GM12878 (cell line): ENCODE data around the gene HOXD12. TPM values are rescaled to one million over a fixed set of nuclear protein-coding genes. Genes with fewer than 3 reads are reported as not detected.

Experiments
- ATAC-seq: fragments of 200-7000 bp; cut with Tn5 transposase; 3 replicates; pipeline ENCODE4 v1.9.1; 2020; ENCODE audit warnings: mild to moderate bottlenecking, moderate library complexity
- BruUV-seq: library from RNA; stranded (reverse); fragments of 400-500 nt; replicated peaks from 2 replicates; lab custom pipeline; 2021; lab: Mats Ljungman, UMichigan
- CTCF ChIA-PET: fragments of 300-600 bp; sonication (Branson Sonifier 250); formaldehyde crosslinking; extraction: SDS; loops from one replicate; lab custom pipeline; 2021; ENCODE audit warnings: inconsistent platforms; lab: Yijun Ruan, JAX
- POLR2A ChIA-PET: fragments of 350-600 bp; formaldehyde crosslinking; extraction: SDS; loops from one replicate; lab custom pipeline; 2021; ENCODE audit warnings: inconsistent platforms; lab: Charles Lee
- RAD21 ChIA-PET: fragments of 300-600 bp; sonication (Branson Sonifier 250); formaldehyde crosslinking; loops from one replicate; lab custom pipeline; 2023; ENCODE audit warnings: antibody characterized with exemption; ENCODE audit not compliant: unreplicated experiment; lab: Charles Lee
- SMC1A ChIA-PET: fragments of 300-600 bp; sonication (Branson Sonifier 250); formaldehyde crosslinking; loops from one replicate; lab custom pipeline; 2023; ENCODE audit not compliant: unreplicated experiment, uncharacterized antibody; lab: Charles Lee
- DNase-seq: peaks from one replicate; pipeline ENCODE4 v3.0.0-alpha.2; 2011; ENCODE audit warnings: low read depth, low spot score
- FAIRE-seq: peaks from 3 replicates; lab custom pipeline; 2011; peaks lifted over from hg19 to GRCh38; lab: Jason Lieb, UNC
- H2AFZ ChIP-seq: 2 replicates; pipeline ENCODE4 v1.6.0; 2011; ENCODE audit warnings: low read depth, low read length, control low read depth; ENCODE audit not compliant: control insufficient read depth
- H3K27ac ChIP-seq: 2 replicates; pipeline ENCODE4 v1.5.1; 2011; ENCODE audit warnings: control low read depth; ENCODE audit not compliant: control insufficient read depth, insufficient read depth
- H3K27me3 ChIP-seq, 2 experiments: replicated peaks in 1 of 2; 2 replicates each; pipeline versions ENCODE4 v1.6.0 to v1.6.1; 2011; ENCODE audit warnings: low read length in 1 of 2; ENCODE audit not compliant: control insufficient read depth in 2 of 2, insufficient read depth in 2 of 2
- H3K36me3 ChIP-seq, 2 experiments: 2 replicates each; pipeline ENCODE4 v1.5.1; 2011; ENCODE audit warnings: low read length in 1 of 2; ENCODE audit not compliant: control insufficient read depth in 2 of 2, insufficient read depth in 2 of 2
- H3K4me1 ChIP-seq: 2 replicates; pipeline ENCODE4 v1.6.1; 2011; ENCODE audit warnings: mild to moderate bottlenecking, low read length, moderate library complexity, mixed read lengths; ENCODE audit not compliant: control insufficient read depth, insufficient read depth
- H3K4me2 ChIP-seq: 2 replicates; pipeline ENCODE4 v1.6.0; 2011; ENCODE audit warnings: control low read depth; ENCODE audit not compliant: control insufficient read depth, insufficient read depth
- H3K4me3 ChIP-seq: fragments of 200-600 bp; sonication (generic); 2 replicates; pipeline ENCODE4 v1.5.1; 2016
- H3K79me2 ChIP-seq: 2 replicates; pipeline ENCODE4 v1.6.0; 2011; ENCODE audit warnings: low read length; ENCODE audit not compliant: control insufficient read depth, insufficient read depth
- H3K9ac ChIP-seq: 2 replicates; pipeline ENCODE4 v1.8.0; 2011; ENCODE audit warnings: low read length, control low read depth, mixed read lengths; ENCODE audit not compliant: control insufficient read depth, insufficient read depth
- H3K9me3 ChIP-seq: replicated peaks from 3 replicates; pipeline ENCODE4 v1.5.1; 2011; ENCODE audit warnings: mild to moderate bottlenecking, low read length; ENCODE audit not compliant: control insufficient read depth, insufficient read depth
- H4K20me1 ChIP-seq: 2 replicates; pipeline ENCODE4 v1.6.0; 2011; ENCODE audit not compliant: control insufficient read depth, insufficient read depth
- HCFC1 ChIP-seq: fragments of 150-350 bp; IDR thresholded peaks from 2 replicates; pipeline ENCODE4 v1.6.1; 2014; ENCODE audit warnings: low read length
- IRF4 ChIP-seq: IDR thresholded peaks from 2 replicates; pipeline ENCODE4 v1.6.1; 2011; ENCODE audit warnings: low read depth, low read length
- KAT2A ChIP-seq: conservative IDR thresholded peaks from 2 replicates; pipeline ENCODE4 v1.6.1; 2011; ENCODE audit warnings: low read depth, low read length; ENCODE audit not compliant: control insufficient read depth
- REST ChIP-seq: IDR thresholded peaks from 2 replicates; pipeline ENCODE4 v1.6.1; 2012; ENCODE audit warnings: mild to moderate bottlenecking, low read depth, low read length
- TCF7 ChIP-seq: IDR thresholded peaks from 2 replicates; pipeline ENCODE4 v1.6.1; 2014; ENCODE audit warnings: antibody characterized with exemption, borderline replicate concordance
- ZBTB4 ChIP-seq: fragments of 450-650 bp; formaldehyde crosslinking; IDR thresholded peaks from 2 replicates; pipeline ENCODE4 v1.4.0; 2022; ENCODE audit warnings: mild to moderate bottlenecking, moderate library complexity
- WGBS: methylation state at CpG from one replicate; pipeline ENCODE4 v1.1.6; 2016; ENCODE audit warnings: low lambda C conversion rate; ENCODE audit not compliant: insufficient replicate concordance, insufficient coverage; ENCODE audit errors: missing lambda C conversion rate; 5-methylcytosine and 5-hydroxymethylcytosine counted together
- in situ Hi-C: fragments of 300-500 bp; cut with MboI; formaldehyde crosslinking; loops from 9 replicates; pipeline ENCODE4 v1.14.3; 2018; ENCODE audit warnings: mixed read lengths
- intact Hi-C: fragments of 100-400 bp; cut with micrococcal nuclease; formaldehyde crosslinking; loops from one replicate; pipeline ENCODE4 v1.14.2; 2022; ENCODE audit not compliant: unreplicated experiment
- polyA plus RNA-seq, 11 experiments: library from polyadenylated mRNA; depleted of rRNA in 4 of 11; unstranded in 6 of 11; stranded (reverse) in 5 of 11; fragments of >200 nt; fragmentation: Nextera tagmentation in 4 of 11; fragmentation: Illumina TruSeq in 1 of 11; extraction: Ambion mirVana in 4 of 11; extraction: Trizol in 1 of 11; gene quantifications; 1 replicate in 1 of 11; 2 replicates in 10 of 11; pipeline versions ENCODE4 v1.2.1 to v1.2.3, GENCODE V29; 2011 to 2016; ENCODE audit warnings: inconsistent platforms in 2 of 11, missing spikeins in 2 of 11, low read depth in 1 of 11
- total RNA-seq, 4 experiments: library from RNA; depleted of rRNA in 3 of 4; stranded (reverse); fragments of >200 nt in 3 of 4; fragmentation: Illumina TruSeq in 1 of 4; extraction: Trizol in 1 of 4; gene quantifications; 2 replicates each; pipeline versions ENCODE4 v1.2.1 to v1.2.3, GENCODE V29; 2013 to 2021

HOXD12 gene
- total and polyA plus RNA-seq, 10 of the 15 experiments (the other 5 are each of a cell fraction or from before 2014, with no cell fraction given): not detected

- no TSS peak for BruUV-seq
- Histone ChIP-seq H3K4me2 (no peak overlapping the region), H3K4me1 (no peaks in the 10 kb centered on the region), H4K20me1 (no peaks in the 10 kb centered on the region), H3K79me2 (no peaks in the 10 kb centered on the region), H3K36me3 (no peaks in the 10 kb centered on the region), H2AFZ (no peak overlapping the region), H3K27ac (no peak overlapping the region), H3K9ac (no peak overlapping the region), H3K4me3 (no peak overlapping the region), H3K27me3 (peaks cover 11 to 33% of the 10 kb centered on the region in 2 experiments), H3K9me3 (peaks cover 1% of the 10 kb centered on the region; the same call in 2 of the 3 replicates)
- no peak for ATAC-seq
- in situ Hi-C loops: loop anchor here (10.0 kb wide), 1 partner anchor 700 kb away; no protein-coding TSS in a partner anchor
- WGBS: 31% methylated on average over 33 of the region's 34 CpGs
- SMC1A ChIA-PET: interaction anchor here (3.1 kb wide), 1 partner anchor 527 kb away, joined by 37 read pairs; no protein-coding TSS in a partner anchor
- intact Hi-C loops: no loop called here
- POLR2A ChIA-PET: no interaction called here
- CTCF ChIA-PET: interaction anchor here (2.1 kb wide), 1 partner anchor 528 kb away, joined by 7 read pairs; no protein-coding TSS in a partner anchor
- no peak for DNase-seq
- RAD21 ChIA-PET: no interaction called here
- FAIRE-seq: no peak
- no peak for TF ChIP-seq IRF4
- TF ChIP-seq TCF7: no peak
- TF ChIP-seq KAT2A: no peak
- TF ChIP-seq REST: no peak
- TF ChIP-seq ZBTB4 (CRISPR knock-in tag): no peak
- TF ChIP-seq HCFC1: no peak
Observed at GRCh38 chr2:176124110-176124946, 24.7 kb downstream of the HOXD12 start.
